Activated naive CD4-positive, alpha-beta T cell treated with anti-CD3 and anti-CD28 coated beads, Interleukin-2, amount 50 U/mL, for 72 hours (primary cell): ENCODE data around the gene GRIK2. TPM values are rescaled to one million over a fixed set of nuclear protein-coding genes. Genes with fewer than 3 reads are reported as not detected.

Experiments used
- ATAC-seq, 2 donors: fragments of 150-1000 bp; cut with Tn5 transposase; 2 replicates each; pipeline ENCODE4 v1.10.0; 2021; ENCODE audit warnings: mild to moderate bottlenecking in 2 of 2, moderate library complexity in 2 of 2
- DNase-seq, 2 donors: peaks; one replicate each; pipeline ENCODE4 v3.0.0; 2021 to 2022; ENCODE audit warnings: low spot score in 2 of 2
- H3K27ac Mint-ChIP-seq, 2 donors: one replicate each; pipeline ENCODE4 v1.8.0; 2022; ENCODE audit warnings: mild to moderate bottlenecking in 2 of 2, mixed read lengths in 2 of 2
- H3K36me3 Mint-ChIP-seq, 2 donors: one replicate each; pipeline ENCODE4 v1.8.0; 2022; ENCODE audit warnings: mixed read lengths in 2 of 2
- H3K9me3 Mint-ChIP-seq, 2 donors: one replicate each; pipeline ENCODE4 v1.8.0; 2022; ENCODE audit warnings: mixed read lengths in 2 of 2
- total RNA-seq, 2 donors: library from RNA; stranded (reverse); gene quantifications; one replicate each; pipeline ENCODE4 v1.2.3, GENCODE V29; 2022

The GRIK2 gene
- total RNA-seq, 2 donors from 2014 or later, result not detected

DNA sequence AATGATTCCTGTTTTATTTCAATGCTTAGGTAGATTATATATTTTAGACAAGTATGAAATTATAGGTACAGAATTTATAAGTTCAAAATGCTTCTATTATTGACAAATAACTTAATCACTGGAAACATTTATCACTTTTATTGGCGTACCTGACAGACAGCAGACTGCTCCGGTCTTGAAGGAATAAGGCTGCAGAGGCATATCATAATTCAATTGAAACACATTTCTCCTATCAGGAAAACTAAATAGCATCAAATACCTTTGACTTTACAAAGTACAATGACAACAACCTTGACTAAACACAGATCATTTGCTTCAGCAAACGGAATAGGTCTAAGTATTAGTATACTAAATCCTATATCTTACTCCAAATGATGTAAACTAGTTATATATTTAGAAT, 91.3 kb downstream of the GRIK2 start:
- Mint-ChIP-seq H3K27ac (no peak overlapping the region), H3K9me3 (peaks cover 0 to 6% of the 10 kb centered on the region in 2 donors), H3K36me3 (no peaks in the 10 kb centered on the region)
- DNase-seq (no peak), ATAC-seq (no peak)

DNA sequence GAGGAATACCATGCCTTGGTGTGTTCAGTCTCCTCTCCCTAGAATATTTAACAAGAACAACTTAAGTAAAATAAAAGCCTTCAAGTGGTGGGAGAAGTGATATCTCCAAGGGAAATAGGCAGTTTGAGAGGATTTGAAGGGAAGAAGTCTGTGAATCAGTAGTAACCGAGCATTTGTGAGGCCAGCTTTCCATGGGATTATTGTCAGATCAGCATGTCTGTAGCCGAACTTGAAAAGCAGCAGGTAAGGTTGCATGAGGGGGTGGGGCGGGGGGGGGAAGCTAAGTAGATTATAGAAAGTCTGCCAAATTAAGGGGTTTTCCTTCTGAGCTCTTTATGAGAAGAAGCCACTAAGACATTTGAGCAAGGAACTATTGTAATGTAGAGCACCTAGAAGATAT, 92.6 kb downstream of the GRIK2 start:
- DNase-seq (no peak), ATAC-seq (no peak)
- Mint-ChIP-seq H3K27ac (no peak overlapping the region), H3K36me3 (no peaks in the 10 kb centered on the region), H3K9me3 (peaks cover 0 to 6% of the 10 kb centered on the region in 2 donors)

DNA sequence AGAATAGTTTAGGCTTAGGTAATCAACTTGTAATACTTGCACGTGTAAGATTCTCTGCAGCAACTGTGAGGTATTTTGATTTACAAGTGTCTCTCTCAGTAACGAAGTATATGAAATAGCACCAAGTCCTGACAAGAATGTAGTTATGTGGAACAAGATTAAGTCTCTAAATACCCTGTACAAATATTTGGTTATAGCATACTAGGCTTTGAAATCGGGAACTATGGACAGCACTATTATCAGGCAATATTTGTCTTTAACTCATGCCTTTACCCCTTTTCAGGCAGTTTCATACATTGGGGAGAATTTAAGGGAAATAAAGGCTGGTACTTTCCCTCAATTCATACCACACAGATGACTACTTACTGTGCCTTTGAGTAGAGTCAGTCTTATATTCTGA, 93.2 kb downstream of the GRIK2 start:
- no peaks in the 10 kb centered on the region for H3K36me3 Mint-ChIP-seq

DNA sequence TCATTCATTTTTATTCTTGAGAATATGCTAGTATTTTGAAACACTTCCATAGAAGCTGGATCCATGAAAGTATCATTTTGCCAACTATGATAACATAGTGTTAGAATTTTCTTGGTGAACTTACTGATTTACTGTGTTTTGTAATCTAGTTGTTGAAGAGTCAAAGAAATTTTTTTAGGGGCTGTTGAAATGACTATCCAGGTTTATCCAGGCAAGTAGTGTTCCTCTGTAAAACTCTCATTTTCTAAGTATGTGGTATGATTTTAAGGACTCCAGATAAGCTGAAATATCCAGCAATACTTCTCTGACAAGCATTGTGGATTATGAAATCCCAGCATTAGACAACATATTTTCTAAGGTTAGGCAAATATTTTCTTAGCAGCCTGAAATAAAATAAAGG, 95.9 kb downstream of the GRIK2 start:
- DNase-seq, result no peak

More for the DNA sequence above, 93.2 kb downstream of the GRIK2 start:
- H3K9me3 Mint-ChIP-seq, result peaks cover 0 to 6% of the 10 kb centered on the region in 2 donors
- ATAC-seq (no peak), DNase-seq (no peak)
- H3K27ac Mint-ChIP-seq, result no peak overlapping the region

DNA sequence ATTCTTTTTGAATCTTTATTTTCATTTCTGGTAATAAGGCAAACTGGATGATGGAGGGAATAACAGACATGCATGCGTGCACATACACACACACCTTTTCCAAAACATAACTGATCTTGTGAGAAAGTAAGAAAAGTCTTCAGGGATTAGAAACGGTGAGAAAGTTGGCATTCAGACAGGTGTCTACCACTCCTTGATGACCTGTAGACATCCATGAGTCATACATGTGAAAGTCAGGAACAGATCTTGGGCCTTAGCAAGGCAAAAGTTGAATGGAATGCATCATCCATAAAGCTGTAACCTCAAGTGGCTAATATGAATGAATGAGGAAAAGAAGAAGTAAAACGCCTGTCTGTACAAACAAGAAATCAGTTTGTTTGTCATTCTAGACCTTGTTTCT, 97.3 kb downstream of the GRIK2 start:
- no peak overlapping the region for H3K27ac Mint-ChIP-seq
- no peak for DNase-seq
- ATAC-seq, result no peak
- H3K9me3 Mint-ChIP-seq, result peaks cover 0 to 5% of the 10 kb centered on the region in 2 donors
- H3K36me3 Mint-ChIP-seq, result no peaks in the 10 kb centered on the region

More for the DNA sequence above, 95.9 kb downstream of the GRIK2 start:
- ATAC-seq, result no peak
- Mint-ChIP-seq H3K36me3 (no peaks in the 10 kb centered on the region), H3K27ac (no peak overlapping the region), H3K9me3 (peaks cover 0 to 5% of the 10 kb centered on the region in 2 donors)

DNA sequence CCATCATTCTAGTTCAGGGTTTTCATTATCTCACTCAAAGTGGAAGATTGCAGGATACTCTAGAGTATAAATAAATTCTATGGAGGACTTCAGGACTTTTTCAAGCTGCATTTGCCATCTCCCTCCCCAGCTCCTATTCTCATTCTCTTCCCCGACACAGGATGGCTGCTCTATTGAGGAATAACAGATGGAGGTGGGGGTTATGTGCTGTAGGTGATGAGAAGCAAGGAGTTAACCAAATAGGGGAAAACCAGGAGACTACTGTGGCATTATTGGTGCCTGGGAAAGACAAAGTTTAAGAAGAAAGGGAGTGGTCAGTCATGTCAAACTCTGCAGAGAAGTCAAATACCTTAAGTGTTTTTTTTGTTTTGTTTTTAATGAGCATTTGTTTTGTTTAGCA, 109.3 kb downstream of the GRIK2 start:
- no peak for ATAC-seq
- Mint-ChIP-seq H3K27ac (no peak overlapping the region), H3K36me3 (no peaks in the 10 kb centered on the region), H3K9me3 (no peaks in the 10 kb centered on the region)
- DNase-seq, result no peak

DNA sequence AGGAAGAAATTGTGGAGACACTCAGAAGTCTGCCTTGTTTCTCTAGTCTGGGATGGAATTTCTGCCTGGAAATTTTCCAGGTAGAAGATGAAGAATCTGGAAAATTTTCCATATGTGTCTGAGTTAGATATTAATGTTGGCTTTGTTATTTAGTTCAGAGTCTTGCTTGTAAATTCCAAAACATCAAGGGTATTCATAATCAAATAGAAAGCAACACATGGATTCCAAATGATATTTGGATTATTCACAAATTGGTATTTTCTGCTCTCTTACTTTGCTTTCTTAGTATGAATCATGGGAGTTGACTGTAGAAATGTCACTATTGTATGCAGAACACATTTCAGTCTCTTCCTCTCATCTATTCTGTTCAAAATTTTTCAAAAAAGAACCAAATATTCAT, 116.0 kb downstream of the GRIK2 start:
- peaks cover 4 to 14% of the 10 kb centered on the region in 2 donors for H3K9me3 Mint-ChIP-seq
- H3K27ac Mint-ChIP-seq, result no peak overlapping the region
- no peaks in the 10 kb centered on the region for H3K36me3 Mint-ChIP-seq
- ATAC-seq, result no peak
- DNase-seq, result no peak

DNA sequence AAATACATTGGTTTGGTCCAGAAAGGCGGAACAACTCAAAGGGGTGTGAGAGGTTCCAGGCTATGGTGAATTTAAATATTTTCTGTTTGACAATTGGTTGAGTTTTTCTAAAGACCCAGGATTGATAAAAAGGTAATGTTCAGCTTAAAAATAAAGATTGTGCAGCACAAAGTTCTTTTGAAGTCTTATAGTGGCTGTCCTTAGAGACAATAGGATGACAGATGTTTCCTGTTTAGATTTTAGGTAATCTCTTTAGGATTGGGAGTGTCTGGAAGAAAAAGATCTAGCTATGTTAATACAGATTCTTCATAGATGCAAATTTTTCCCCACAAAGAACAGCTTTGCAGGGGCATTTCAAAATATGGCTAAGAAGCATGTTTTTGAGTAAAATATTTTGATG, 119.7 kb downstream of the GRIK2 start:
- DNase-seq, result no peak
- Mint-ChIP-seq H3K9me3 (peaks cover 4 to 14% of the 10 kb centered on the region in 2 donors), H3K27ac (no peak overlapping the region), H3K36me3 (no peaks in the 10 kb centered on the region)
- no peak for ATAC-seq

DNA sequence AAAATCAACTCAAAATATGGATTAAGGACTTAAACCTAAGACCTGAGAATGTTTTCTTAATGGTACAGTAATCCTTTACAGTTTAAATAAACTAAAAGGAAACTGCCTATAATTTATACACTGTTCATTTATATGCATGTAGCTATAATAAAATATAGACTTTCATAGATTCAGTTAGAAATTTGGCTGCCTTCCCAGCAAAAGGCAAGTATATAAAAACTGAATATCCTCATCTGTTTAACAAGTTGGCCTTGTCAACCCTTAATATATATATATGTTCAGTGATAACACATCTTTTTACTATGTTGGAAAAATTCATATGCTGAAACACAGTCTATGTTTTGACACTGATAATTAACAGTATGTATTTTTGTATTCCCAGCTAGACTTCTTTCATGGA, 123.1 kb downstream of the GRIK2 start:
- H3K27ac Mint-ChIP-seq, result no peak overlapping the region
- no peaks in the 10 kb centered on the region for H3K36me3 Mint-ChIP-seq
- H3K9me3 Mint-ChIP-seq, result peaks cover 0 to 10% of the 10 kb centered on the region in 2 donors
- DNase-seq, result no peak
- ATAC-seq, result no peak

DNA sequence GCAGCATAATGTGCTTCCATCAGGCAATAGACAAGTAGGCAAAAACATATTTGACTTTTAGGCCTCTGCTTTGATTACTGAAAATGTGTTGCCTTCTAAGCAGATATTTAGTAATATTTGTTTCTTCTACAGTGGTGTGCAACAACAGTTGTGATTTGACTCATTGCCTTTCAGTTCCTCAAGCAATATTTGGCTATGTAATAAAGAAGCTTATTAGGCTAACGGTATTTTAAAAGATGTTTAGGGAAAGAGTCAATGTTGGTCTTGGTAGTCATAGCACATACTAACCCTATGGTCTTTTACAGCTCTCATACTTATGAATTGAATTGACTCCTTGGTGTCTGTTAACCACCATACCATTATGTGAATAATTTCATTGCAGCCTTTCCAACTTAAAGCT, 124.1 kb downstream of the GRIK2 start:
- no peak overlapping the region for H3K27ac Mint-ChIP-seq
- no peak for DNase-seq
- H3K36me3 Mint-ChIP-seq, result no peaks in the 10 kb centered on the region
- no peak for ATAC-seq
- peaks cover 0 to 15% of the 10 kb centered on the region in 2 donors for H3K9me3 Mint-ChIP-seq

DNA sequence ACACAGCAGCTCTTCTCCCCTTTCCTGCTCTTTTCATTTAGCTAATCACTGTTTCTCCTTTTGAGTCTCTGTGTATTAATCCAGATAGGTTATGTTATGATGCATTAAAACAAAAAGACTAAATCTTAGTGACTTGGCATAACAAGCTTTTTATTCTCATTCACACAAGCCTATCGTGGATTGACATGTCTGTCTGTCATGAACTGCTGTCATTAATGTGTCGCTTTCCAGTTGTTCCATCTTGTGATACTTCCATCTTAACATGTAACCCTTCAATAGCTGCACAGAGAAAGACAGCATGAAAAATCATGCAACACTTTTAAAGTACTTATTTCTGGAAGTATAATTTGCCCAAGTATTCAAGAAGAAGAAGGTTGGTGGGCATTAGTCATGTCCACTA, 128.7 kb downstream of the GRIK2 start:
- H3K36me3 Mint-ChIP-seq, result no peaks in the 10 kb centered on the region
- no peak for ATAC-seq
- H3K27ac Mint-ChIP-seq, result no peak overlapping the region

DNA sequence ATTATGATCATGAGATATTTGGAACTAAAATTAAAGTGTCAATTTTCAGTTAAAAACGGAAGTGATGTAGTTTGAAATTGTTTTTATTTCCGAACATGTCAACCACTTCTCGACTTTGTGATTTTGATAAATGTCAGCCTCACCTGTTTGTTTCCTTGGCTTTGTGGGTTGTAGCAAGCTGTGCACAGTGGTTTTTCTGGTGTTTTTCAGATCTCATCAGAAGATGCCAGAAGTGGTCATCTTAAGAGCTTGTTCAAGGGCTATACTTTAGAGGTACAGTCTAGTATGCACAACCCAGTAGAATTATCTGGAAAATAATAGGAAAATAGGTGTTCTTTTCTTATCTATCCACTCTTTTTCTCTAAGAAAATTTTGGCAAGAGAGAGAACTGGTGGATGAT, 134.0 kb downstream of the GRIK2 start:
- no peak overlapping the region for H3K27ac Mint-ChIP-seq
- ATAC-seq, result no peak
- DNase-seq, result no peak

More for the DNA sequence above, 128.7 kb downstream of the GRIK2 start:
- H3K9me3 Mint-ChIP-seq, result peaks cover 0 to 9% of the 10 kb centered on the region in 2 donors
- DNase-seq, result no peak

DNA sequence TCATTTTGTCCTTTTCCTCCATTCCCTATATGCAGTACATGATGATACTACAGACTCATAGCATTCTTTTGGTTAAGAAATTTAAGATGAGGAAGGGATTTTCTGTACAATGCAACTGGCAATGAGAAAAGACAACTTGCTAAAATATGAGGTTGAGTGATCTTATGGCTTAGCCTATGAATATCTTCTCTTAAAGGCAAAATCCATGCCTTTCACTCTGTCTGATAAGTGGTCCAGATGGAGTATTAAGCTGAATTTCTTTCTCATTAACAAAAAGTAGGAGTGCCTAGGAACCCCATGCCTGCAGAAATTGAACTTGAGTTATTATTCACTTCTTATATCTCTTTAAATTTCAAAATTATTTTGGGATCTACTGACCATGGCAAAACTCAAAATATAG, 135.3 kb downstream of the GRIK2 start:
- Mint-ChIP-seq H3K36me3 (no peaks in the 10 kb centered on the region), H3K27ac (no peak overlapping the region), H3K9me3 (peaks cover 7 to 11% of the 10 kb centered on the region in 2 donors)
- no peak for ATAC-seq
- no peak for DNase-seq

More for the DNA sequence above, 134.0 kb downstream of the GRIK2 start:
- Mint-ChIP-seq H3K9me3 (peaks cover 7 to 11% of the 10 kb centered on the region in 2 donors), H3K36me3 (no peaks in the 10 kb centered on the region)

DNA sequence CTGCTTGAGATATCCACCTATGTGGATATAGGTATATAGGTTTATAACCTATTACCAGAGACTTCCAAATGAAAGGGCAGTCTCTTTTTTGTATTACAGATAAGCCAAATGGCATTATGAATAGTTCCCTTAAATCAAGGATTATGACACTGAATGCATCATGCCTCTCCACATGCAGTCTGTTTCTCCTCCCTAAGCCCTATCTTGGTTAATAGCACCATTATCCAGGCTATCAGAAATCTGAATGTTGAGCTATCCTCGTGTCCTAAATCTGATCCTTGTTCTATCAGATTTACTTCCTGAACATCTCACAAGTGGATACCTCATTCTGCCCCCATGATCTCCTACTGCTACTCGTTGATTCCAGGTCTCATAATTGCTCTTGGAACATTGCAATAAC, 138.0 kb downstream of the GRIK2 start:
- Mint-ChIP-seq H3K9me3 (peaks cover 7 to 11% of the 10 kb centered on the region in 2 donors), H3K36me3 (no peaks in the 10 kb centered on the region), H3K27ac (no peak overlapping the region)
- DNase-seq, result no peak
- ATAC-seq, result no peak

DNA sequence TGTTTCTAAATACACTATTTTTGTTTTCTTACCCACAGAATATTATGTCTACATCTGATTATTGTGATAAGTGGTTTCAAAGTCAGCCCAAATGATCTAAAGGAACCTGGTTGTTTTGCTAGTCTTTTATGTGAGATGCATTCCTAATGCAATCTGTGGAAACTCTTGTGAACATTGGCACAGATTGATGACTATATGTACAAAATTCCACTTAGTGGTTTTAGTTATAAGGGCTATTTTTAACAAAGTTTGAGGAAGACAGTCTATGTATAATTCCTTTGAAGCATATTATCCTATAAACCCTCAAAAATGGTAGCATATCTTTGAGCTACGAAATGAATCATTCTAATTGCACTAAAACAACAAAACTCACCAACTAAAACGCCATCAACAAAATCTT, 140.9 kb downstream of the GRIK2 start:
- H3K36me3 Mint-ChIP-seq, result no peaks in the 10 kb centered on the region
- ATAC-seq, result no peak
- no peak overlapping the region for H3K27ac Mint-ChIP-seq
- DNase-seq, result no peak
- H3K9me3 Mint-ChIP-seq, result peaks cover 7 to 15% of the 10 kb centered on the region in 2 donors

DNA sequence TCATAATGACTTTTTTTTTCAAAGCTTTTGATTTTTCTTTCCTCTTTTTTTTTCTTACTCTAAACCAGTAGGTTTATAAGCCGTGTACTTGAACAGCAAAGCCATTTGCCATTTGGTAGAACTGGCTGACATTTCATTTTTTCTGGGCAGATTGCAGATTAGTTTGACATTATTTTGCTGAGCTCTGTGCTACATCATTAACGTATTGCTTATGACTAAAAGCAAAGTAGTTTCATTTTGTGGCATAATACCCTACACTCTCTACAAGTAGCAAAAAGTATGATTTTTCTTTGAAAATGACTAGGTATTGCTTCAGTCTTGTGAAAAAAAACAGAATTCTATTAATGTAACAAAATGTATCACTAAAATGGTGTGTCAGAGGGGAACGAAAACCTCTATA, 141.3 kb downstream of the GRIK2 start:
- H3K36me3 Mint-ChIP-seq, result no peaks in the 10 kb centered on the region
- ATAC-seq, result no peak
- no peak overlapping the region for H3K27ac Mint-ChIP-seq
- H3K9me3 Mint-ChIP-seq, result peaks cover 7 to 15% of the 10 kb centered on the region in 2 donors
- DNase-seq, result no peak

DNA sequence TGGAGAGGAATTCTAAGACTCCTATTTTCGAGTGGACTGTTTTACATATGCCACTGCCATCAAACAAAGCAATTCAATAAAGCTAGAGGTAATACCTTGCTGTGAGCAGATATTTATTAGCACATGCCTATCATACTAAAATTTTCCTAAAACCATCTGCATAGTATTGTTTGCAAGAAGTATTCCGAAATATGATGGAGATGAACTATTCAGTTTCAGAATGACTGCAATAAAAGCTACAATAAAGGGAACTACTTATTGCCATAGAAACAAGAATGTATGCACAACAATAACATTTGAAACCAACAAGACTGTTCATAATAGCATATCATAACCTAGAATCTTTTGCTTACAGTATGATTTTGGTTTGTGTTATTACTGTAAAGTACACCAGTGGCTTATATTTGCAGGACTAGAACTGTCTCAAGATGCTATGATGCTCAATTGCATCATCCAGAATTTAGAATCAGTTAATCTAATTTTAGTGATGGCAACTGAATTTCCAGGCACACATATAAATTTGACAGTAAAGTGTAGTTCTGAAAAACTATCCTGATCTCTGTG, 144.3 kb downstream of the GRIK2 start:
- no peak for DNase-seq
- Mint-ChIP-seq H3K36me3 (no peaks in the 10 kb centered on the region), H3K9me3 (peaks cover 0 to 9% of the 10 kb centered on the region in 2 donors), H3K27ac (no peak overlapping the region)
- ATAC-seq, result no peak

DNA sequence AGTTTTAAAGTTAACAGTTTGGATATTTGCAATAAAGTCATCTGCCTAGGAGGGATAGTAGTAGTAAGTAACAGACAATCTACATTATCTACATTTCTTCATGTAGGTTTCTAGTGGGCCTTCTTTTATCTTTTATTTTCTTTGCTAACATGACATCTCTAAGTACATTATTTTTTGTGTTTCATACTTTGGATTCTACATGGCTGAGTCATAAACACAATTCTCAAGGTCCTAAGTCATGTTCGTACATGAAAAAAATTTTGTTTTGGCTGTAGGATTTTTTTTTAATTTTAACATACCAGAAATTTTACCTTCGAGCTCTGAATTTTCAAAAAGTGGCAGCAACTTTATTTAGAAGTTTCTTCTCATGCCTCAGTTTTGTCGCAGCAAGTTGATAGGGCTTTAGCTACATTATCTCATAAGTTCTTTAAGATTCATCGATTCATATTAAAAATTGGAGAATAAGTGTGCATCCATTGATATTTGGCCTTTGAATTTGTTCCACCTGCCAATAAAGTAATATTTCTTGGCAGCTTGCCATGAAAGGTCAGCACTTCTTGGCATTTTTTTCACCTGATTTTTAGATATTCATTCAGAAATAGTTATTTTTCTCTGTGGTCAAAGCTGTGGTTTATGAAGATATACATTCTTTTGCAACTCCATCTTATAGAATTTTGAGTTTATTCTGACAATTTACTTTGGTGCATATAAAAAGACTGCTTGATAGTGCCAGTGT, 146.2 kb downstream of the GRIK2 start:
- DNase-seq (no peak), ATAC-seq (no peak)
- Mint-ChIP-seq H3K27ac (no peak overlapping the region), H3K9me3 (peaks cover 0 to 9% of the 10 kb centered on the region in 2 donors), H3K36me3 (no peaks in the 10 kb centered on the region)
